ENCODE results near the gene VEPH1. TPM values are rescaled to one million over a fixed set of nuclear protein-coding genes. Genes with fewer than 3 reads are reported as not detected.

Gene VEPH1
- total and polyA plus RNA-seq, 2 donors (not counting 1 experiment from before 2014, with no cell fraction given), result not detected

- no peaks in the 10 kb centered on the region for H3K4me1 Mint-ChIP-seq
Measured at GRCh38 chr3:157535667-157536066, 32.5 kb upstream of the VEPH1 start.

GRCh38 chr3:157534725-157535161 is 31.5 kb upstream of the VEPH1 start:
- intact Hi-C loops (cut with micrococcal nuclease), result no loop called here

More at GRCh38 chr3:157535667-157536066, 32.5 kb upstream of the VEPH1 start:
- H4K20me1 ChIP-seq (ENCODE audit: control insufficient read depth, insufficient read depth, low read length, poor library complexity, severe bottlenecking), result no peaks in the 10 kb centered on the region
- ChIA-PET POLR2A (no interaction called here), CTCF (no interaction called here)
- Mint-ChIP-seq H3K4me3 (no peak overlapping the region), H3K27me3 (peaks cover 11% of the 10 kb centered on the region), H3K9me3 (ENCODE audit: insufficient read depth) (no peaks in the 10 kb centered on the region), H3K27ac (no peak overlapping the region)
- DNase-seq, result no peak
- intact Hi-C loops (cut with micrococcal nuclease), result no loop called here
- no peak overlapping the region for H3K27ac ChIP-seq (ENCODE audit: low read length in 2 of 2)
- H3K79me2 ChIP-seq (ENCODE audit: control insufficient read depth, insufficient read depth, low read length), result no peaks in the 10 kb centered on the region
- no peak overlapping the region for H3K4me3 ChIP-seq (ENCODE audit: control extremely low read depth in 1 of 5, extremely low read depth in 1 of 5, insufficient read depth in 1 of 5, low read depth in 2 of 5, low read length in 4 of 5)
- no peaks in the 10 kb centered on the region for H3K9me3 ChIP-seq (ENCODE audit: control extremely low read depth in 1 of 3, control insufficient read depth in 2 of 3, insufficient read depth in 1 of 3, low read length in 2 of 3)
- no peaks in the 10 kb centered on the region for H3K36me3 ChIP-seq (replicated peaks in 1 of 2; ENCODE audit: control extremely low read depth in 1 of 2, control insufficient read depth in 1 of 2, extremely low read depth in 1 of 2, insufficient read depth in 2 of 2, low read length in 1 of 2)
- no peak overlapping the region for H3K4me2 ChIP-seq (replicated peaks; ENCODE audit: low read depth, low read length, poor library complexity, severe bottlenecking)
- 100% methylated on average over 1 of the region's 3 CpGs for WGBS (ENCODE audit: insufficient coverage)
- no peaks in the 10 kb centered on the region for H3K4me1 ChIP-seq (ENCODE audit: control insufficient read depth in 2 of 2, insufficient read depth in 2 of 2, low read length in 2 of 2)
- peaks cover 0 to 5% (median 0%) of the 10 kb centered on the region in 4 experiments for H3K27me3 ChIP-seq (replicated peaks in 1 of 4; ENCODE audit: control extremely low read depth in 1 of 4, control insufficient read depth in 3 of 4, insufficient read depth in 4 of 4, low read length in 3 of 4)
- no peak overlapping the region for H2AFZ ChIP-seq (ENCODE audit: insufficient read depth, low read depth, low read length, poor library complexity, severe bottlenecking)
- TF ChIP-seq CTCF (IDR thresholded peaks at IDR 0.05) (no peak), EZH2 (IDR thresholded peaks at IDR 0.05; ENCODE audit: borderline replicate concordance, insufficient read depth, low read depth, low read length, poor library complexity, severe bottlenecking) (no peak)
- ATAC-seq (ENCODE audit: low read depth), result no peak
- no peak overlapping the region for H3K9ac ChIP-seq (ENCODE audit: low read length)

More at GRCh38 chr3:157534725-157535161, 31.5 kb upstream of the VEPH1 start:
- no peaks in the 10 kb centered on the region for H3K9me3 ChIP-seq (ENCODE audit: control extremely low read depth in 1 of 3, control insufficient read depth in 2 of 3, insufficient read depth in 1 of 3, low read length in 2 of 3)
- Mint-ChIP-seq H3K4me3 (no peak overlapping the region), H3K27ac (no peak overlapping the region), H3K4me1 (no peaks in the 10 kb centered on the region), H3K27me3 (peaks cover 9% of the 10 kb centered on the region), H3K9me3 (ENCODE audit: insufficient read depth) (no peaks in the 10 kb centered on the region)
- H3K36me3 ChIP-seq (replicated peaks in 1 of 2; ENCODE audit: control extremely low read depth in 1 of 2, control insufficient read depth in 1 of 2, extremely low read depth in 1 of 2, insufficient read depth in 2 of 2, low read length in 1 of 2), result no peaks in the 10 kb centered on the region
- H2AFZ ChIP-seq (ENCODE audit: insufficient read depth, low read depth, low read length, poor library complexity, severe bottlenecking), result no peak overlapping the region
- H3K4me3 ChIP-seq (ENCODE audit: control extremely low read depth in 1 of 5, extremely low read depth in 1 of 5, insufficient read depth in 1 of 5, low read depth in 2 of 5, low read length in 4 of 5), result no peak overlapping the region
- DNase-seq (no peak), ATAC-seq (ENCODE audit: low read depth) (no peak)
- no peaks in the 10 kb centered on the region for H3K4me1 ChIP-seq (ENCODE audit: control insufficient read depth in 2 of 2, insufficient read depth in 2 of 2, low read length in 2 of 2)
- 78% methylated on average over 1 of the region's 2 CpGs for WGBS (ENCODE audit: insufficient coverage)
- no peak overlapping the region for H3K27ac ChIP-seq (ENCODE audit: low read length in 2 of 2)
- no peaks in the 10 kb centered on the region for H3K27me3 ChIP-seq (replicated peaks in 1 of 4; ENCODE audit: control extremely low read depth in 1 of 4, control insufficient read depth in 3 of 4, insufficient read depth in 4 of 4, low read length in 3 of 4)
- TF ChIP-seq EZH2 (IDR thresholded peaks at IDR 0.05; ENCODE audit: borderline replicate concordance, insufficient read depth, low read depth, low read length, poor library complexity, severe bottlenecking) (no peak), CTCF (IDR thresholded peaks at IDR 0.05) (no peak)
- no peaks in the 10 kb centered on the region for H3K79me2 ChIP-seq (ENCODE audit: control insufficient read depth, insufficient read depth, low read length)
- ChIA-PET POLR2A (no interaction called here), CTCF (no interaction called here)
- no peaks in the 10 kb centered on the region for H4K20me1 ChIP-seq (ENCODE audit: control insufficient read depth, insufficient read depth, low read length, poor library complexity, severe bottlenecking)
- H3K9ac ChIP-seq (ENCODE audit: low read length), result no peak overlapping the region
- H3K4me2 ChIP-seq (replicated peaks; ENCODE audit: low read depth, low read length, poor library complexity, severe bottlenecking), result no peak overlapping the region

Measured in B cell (primary cell).